ENCODE results near the gene ADAM15. TPM values are rescaled to one million over a fixed set of nuclear protein-coding genes. Genes with fewer than 3 reads are reported as not detected.
A peak's percentile ranks its signal among the peaks of the same experiment; 100 is the strongest.

ADAM15 gene
- total and polyA plus RNA-seq, 2 of the 8 experiments (the other 6 are each of a cell fraction or from before 2014, with no cell fraction given) = 32.9 to 37.6 TPM

GRCh38 chr1:155078469-155079209 is 27.5 kb downstream of the ADAM15 start, which contains the start of gene EFNA3:
TSS of gene EFNA3 (plus strand) at chr1:155078837. CDS start at chr1:155078942, 105 bp downstream.
- H2BK20ac ChIP-seq (ENCODE audit: low read length) = peak within 1 kb of the TSS; percentile 55; the same call in 1 of the 2 replicates
- H4K5ac ChIP-seq (ENCODE audit: insufficient read length, low read depth, low read length) = no peak within 1 kb of the TSS
- peaks cover 16% of the 10 kb centered on the region; the same call in 1 of the 2 replicates for H3K23me2 ChIP-seq (ENCODE audit: low read depth, low read length)
- H3K79me2 ChIP-seq (ENCODE audit: control insufficient read depth in 1 of 2, insufficient read depth in 2 of 2, low read length in 2 of 2) = no peaks in the 10 kb centered on the region
- CTCF ChIA-PET (ENCODE audit: partially characterized antibody) = interaction anchor here (0.5 to 33.9 kb wide), 6 partner anchors 8 to 170 kb away, joined by 3 to 907 read pairs (median 6); partner anchors contain the start of genes ADAM15 and EFNA4
- no peak within 1 kb of the TSS for H3K56ac ChIP-seq (replicated peaks; ENCODE audit: insufficient read length, low read depth, low read length)
- H3K23ac ChIP-seq (ENCODE audit: insufficient read length) = no peak within 1 kb of the TSS
- WGBS, 2 experiments (ENCODE audit: extremely low coverage in 1 of 2, insufficient coverage in 1 of 2, insufficient read length in 1 of 2, insufficient replicate concordance in 2 of 2, low coverage in 1 of 2, low lambda C conversion rate in 2 of 2, missing lambda C conversion rate in 1 of 2) = 6% methylated on average over 14 of the region's 59 CpGs; no CpG with 5 or more reads in 1 of the 2 experiments
- H4K20me1 ChIP-seq (replicated peaks in 1 of 2; ENCODE audit: control insufficient read depth in 1 of 2, insufficient read depth in 2 of 2, low read length in 2 of 2) = peaks cover 0 to 10% of the 10 kb centered on the region in 2 experiments
- peak within 1 kb of the TSS; percentile 71 for H3K18ac ChIP-seq (ENCODE audit: extremely low read depth, low read length)
- H2BK15ac ChIP-seq (ENCODE audit: low read length) = peak within 1 kb of the TSS; percentile 46; the same call in 1 of the 2 replicates
- no peak within 1 kb of the TSS; the same call in 1 of the 2 replicates for H4K8ac ChIP-seq (ENCODE audit: extremely low read depth, insufficient read depth, low read length)
- H3K4me2 ChIP-seq (ENCODE audit: insufficient read depth in 1 of 2, low read depth in 2 of 2, low read length in 2 of 2) = peak within 1 kb of the TSS; percentile 93 to 95
- H3K4me1 ChIP-seq (replicated peaks in 1 of 4; ENCODE audit: control insufficient read depth in 3 of 4, insufficient read depth in 4 of 4, low read length in 3 of 4) = peaks cover 0 to 34% (median 16%) of the 10 kb centered on the region in 4 experiments; a peak in 6 of 7 replicates
- FAIRE-seq (no peak), DNase-seq (ENCODE audit: low read depth in 1 of 2, low spot score in 2 of 2) (peak in 1 of 2 experiments; percentile 91)
- H2AK5ac ChIP-seq (ENCODE audit: low read depth, low read length) = peak within 1 kb of the TSS; percentile 48; the same call in 1 of the 2 replicates
- H3K27me3 ChIP-seq (replicated peaks in 1 of 4; ENCODE audit: control insufficient read depth in 3 of 4, extremely low read depth in 1 of 4, insufficient read depth in 3 of 4, low read length in 3 of 4) = peaks cover 45 to 59% (median 56%) of the 10 kb centered on the region in 4 experiments
- H2AFZ ChIP-seq (ENCODE audit: low read length) = no peak within 1 kb of the TSS
- no peak within 1 kb of the TSS for H2BK120ac ChIP-seq (replicated peaks; ENCODE audit: low read depth, low read length)
- peak within 1 kb of the TSS; percentile 75; the same call in 1 of the 2 replicates for H2BK12ac ChIP-seq (ENCODE audit: low read depth, low read length)
- H2BK5ac ChIP-seq (ENCODE audit: low read depth, low read length) = no peak within 1 kb of the TSS
- H3K79me1 ChIP-seq (ENCODE audit: low read depth, low read length) = no peaks in the 10 kb centered on the region
- no peaks in the 10 kb centered on the region for H3K9me3 ChIP-seq (ENCODE audit: insufficient read depth in 2 of 2, low read depth in 1 of 2, low read length in 1 of 2)
- peak within 1 kb of the TSS; percentile 57 to 77 (median 64) for H3K4me3 ChIP-seq (ENCODE audit: extremely low read depth in 1 of 4, insufficient read depth in 2 of 4, low read depth in 3 of 4, low read length in 4 of 4)
- H4K91ac ChIP-seq (replicated peaks; ENCODE audit: insufficient read length, low read length) = peak within 1 kb of the TSS; percentile 67
- H3K4ac ChIP-seq (replicated peaks; ENCODE audit: insufficient read length, low read depth, low read length) = no peak within 1 kb of the TSS
- POLR2A ChIA-PET (ENCODE audit: partially characterized antibody) = interaction anchor here (0.8 to 2.6 kb wide), 5 partner anchors 9 to 105 kb away, joined by 3 to 18 read pairs (median 7); partner anchors contain the start of gene EFNA4
- H3K9ac ChIP-seq (replicated peaks in 1 of 4; ENCODE audit: extremely low read depth in 1 of 4, low read depth in 3 of 4, low read length in 3 of 4) = no peak within 1 kb of the TSS
- no peak within 1 kb of the TSS for H3K27ac ChIP-seq (ENCODE audit: low read depth, low read length)
- H3K36me3 ChIP-seq (ENCODE audit: control insufficient read depth in 2 of 4, insufficient read depth in 4 of 4, low read length in 3 of 4) = no peaks in the 10 kb centered on the region
- no peak within 1 kb of the TSS for H3K14ac ChIP-seq (ENCODE audit: insufficient read length)
- TF ChIP-seq TEAD4 (IDR thresholded peaks at IDR 0.05; ENCODE audit: low read depth, low read length) (no peak), E2F6 (IDR thresholded peaks at IDR 0.05) (no peak), CTBP2 (IDR thresholded peaks at IDR 0.05; ENCODE audit: borderline replicate concordance, insufficient read depth, insufficient read length, low read length) (no peak), SIX5 (IDR thresholded peaks at IDR 0.05; ENCODE audit: low read depth, low read length) (no peak), GTF2F1 (IDR thresholded peaks at IDR 0.05; ENCODE audit: borderline replicate concordance, low read depth, low read length) (no peak), SP1 (IDR thresholded peaks at IDR 0.05; ENCODE audit: low read depth, low read length) (no peak), ASH2L (IDR thresholded peaks at IDR 0.05; ENCODE audit: low read length) (peak; percentile 36), CBX5 (IDR thresholded peaks at IDR 0.05; ENCODE audit: low read depth, low read length) (no peak)
- TF ChIP-seq, protein P1, sequence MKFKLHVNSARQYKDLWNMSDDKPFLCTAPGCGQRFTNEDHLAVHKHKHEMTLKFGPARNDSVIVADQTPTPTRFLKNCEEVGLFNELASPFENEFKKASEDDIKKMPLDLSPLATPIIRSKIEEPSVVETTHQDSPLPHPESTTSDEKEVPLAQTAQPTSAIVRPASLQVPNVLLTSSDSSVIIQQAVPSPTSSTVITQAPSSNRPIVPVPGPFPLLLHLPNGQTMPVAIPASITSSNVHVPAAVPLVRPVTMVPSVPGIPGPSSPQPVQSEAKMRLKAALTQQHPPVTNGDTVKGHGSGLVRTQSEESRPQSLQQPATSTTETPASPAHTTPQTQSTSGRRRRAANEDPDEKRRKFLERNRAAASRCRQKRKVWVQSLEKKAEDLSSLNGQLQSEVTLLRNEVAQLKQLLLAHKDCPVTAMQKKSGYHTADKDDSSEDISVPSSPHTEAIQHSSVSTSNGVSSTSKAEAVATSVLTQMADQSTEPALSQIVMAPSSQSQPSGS (IDR thresholded peaks at IDR 0.05; ENCODE audit: low read length) = no peak

Measured in H1 (cell line).